Loucy (cell line): ENCODE results near the gene SOAT2.

Experiments
- H2AFZ ChIP-seq: fragments of 200-600 bp; sonication (generic); 2 replicates; pipeline ENCODE4 v1.6.0; 2016; ENCODE audit warnings: antibody characterized with exemption, mild to moderate bottlenecking, low read length, moderate library complexity
- H3F3A ChIP-seq: fragments of 200-600 bp; 2 replicates; pipeline ENCODE4 v1.6.0; 2016; ENCODE audit warnings: antibody characterized with exemption, low read depth, mild to moderate bottlenecking
- H3K27me3 ChIP-seq: fragments of 200-600 bp; sonication (generic); 2 replicates; pipeline ENCODE4 v1.6.1; 2014; ENCODE audit warnings: low read length, mild to moderate bottlenecking; ENCODE audit not compliant: insufficient read depth, poor library complexity, severe bottlenecking
- H3K36me3 ChIP-seq: fragments of 200-600 bp; sonication (generic); 2 replicates; pipeline ENCODE4 v1.6.1; 2016; ENCODE audit warnings: low read length; ENCODE audit not compliant: insufficient read depth
- H3K4me1 ChIP-seq: fragments of 200-600 bp; sonication (generic); 2 replicates; pipeline ENCODE4 v1.5.1; 2014; ENCODE audit warnings: low read length, mild to moderate bottlenecking; ENCODE audit not compliant: insufficient read depth, poor library complexity, severe bottlenecking
- H3K4me2 ChIP-seq: fragments of 200-600 bp; sonication (generic); 2 replicates; pipeline ENCODE4 v1.6.0; 2014; ENCODE audit warnings: antibody characterized with exemption, low read length, low read depth, mild to moderate bottlenecking; ENCODE audit not compliant: poor library complexity, severe bottlenecking
- H3K4me3 ChIP-seq: fragments of 200-600 bp; sonication (generic); 2 replicates; pipeline ENCODE4 v1.5.1; 2014; ENCODE audit warnings: low read length, mild to moderate bottlenecking, mixed read lengths; ENCODE audit not compliant: poor library complexity, severe bottlenecking
- H3K79me2 ChIP-seq: fragments of 200-600 bp; sonication (generic); 2 replicates; pipeline ENCODE4 v1.6.1; 2014; ENCODE audit warnings: low read length; ENCODE audit not compliant: insufficient read depth
- H3K9ac ChIP-seq: fragments of 200-600 bp; sonication (generic); 2 replicates; pipeline ENCODE4 v1.6.0; 2014; ENCODE audit warnings: mild to moderate bottlenecking, low read depth, low read length, moderate library complexity; ENCODE audit not compliant: poor library complexity, severe bottlenecking
- H3K9me2 ChIP-seq: fragments of 200-600 bp; sonication (generic); replicated peaks from 2 replicates; pipeline ENCODE4 v1.6.1; 2016; ENCODE audit warnings: low read depth, low read length, mixed read lengths
- H3K9me3 ChIP-seq: fragments of 200-600 bp; sonication (generic); 2 replicates; pipeline ENCODE4 v1.6.1; 2014; ENCODE audit warnings: mild to moderate bottlenecking, antibody characterized with exemption, low read length, low read depth; ENCODE audit not compliant: insufficient read depth
- H4K20me1 ChIP-seq: fragments of 200-600 bp; sonication (generic); 2 replicates; pipeline ENCODE4 v1.6.0; 2014; ENCODE audit warnings: antibody characterized with exemption, low read length, mild to moderate bottlenecking; ENCODE audit not compliant: insufficient read depth, poor library complexity, severe bottlenecking
- EZH2phosphoT487 ChIP-seq: fragments of 200-600 bp; IDR thresholded peaks from 2 replicates; pipeline ENCODE4 v1.6.1; 2018; ENCODE audit warnings: antibody characterized with exemption, mild to moderate bottlenecking, moderate library complexity, borderline replicate concordance
- TF ChIP-seq, protein P1 (sequence below): fragments of 200-600 bp; sonication (generic); conservative IDR thresholded peaks from 2 replicates; pipeline ENCODE4 v1.5.1; 2014; ENCODE audit warnings: mild to moderate bottlenecking, antibody characterized with exemption, low read length

Gene SOAT2

DNA sequence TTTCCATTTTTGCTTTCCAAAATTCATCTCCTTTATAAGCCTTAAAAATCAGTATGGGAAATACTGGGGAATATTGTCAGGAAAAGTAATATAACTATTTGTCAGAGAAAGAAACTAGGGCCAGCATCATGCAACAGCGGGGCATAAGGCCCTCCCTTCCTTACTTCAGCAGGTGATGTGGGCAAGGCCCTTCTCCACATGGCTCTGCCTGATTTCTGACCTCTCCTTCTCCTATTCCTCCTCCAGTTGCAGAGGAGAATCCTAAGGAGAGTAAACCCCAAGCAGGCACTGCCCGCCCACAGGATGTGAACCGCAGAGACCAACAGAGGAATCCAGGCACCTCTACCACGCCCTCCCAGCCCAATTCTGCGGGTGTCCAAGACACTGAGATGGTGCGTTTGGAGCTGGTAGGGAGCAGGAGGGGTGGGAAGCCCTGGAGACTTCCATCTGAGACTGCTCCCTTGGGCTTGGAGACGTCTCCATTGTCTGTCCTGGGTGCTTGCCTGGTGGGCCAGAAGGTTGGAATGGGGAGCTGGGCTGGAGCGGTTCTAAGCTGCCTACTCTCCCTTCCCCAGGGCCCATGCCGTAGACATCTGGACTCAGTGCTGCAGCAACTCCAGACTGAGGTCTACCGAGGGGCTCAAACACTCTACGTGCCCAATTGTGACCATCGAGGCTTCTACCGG, 2.7 kb upstream of the SOAT2 start:
- Histone ChIP-seq H4K20me1 (no peaks in the 10 kb centered on the region), H3F3A (no peaks in the 10 kb centered on the region; the same call in 1 of the 2 replicates), H3K4me3 (no peak overlapping the region), H3K36me3 (no peaks in the 10 kb centered on the region), H3K9me2 (no peaks in the 10 kb centered on the region), H3K4me2 (no peak overlapping the region), H3K79me2 (no peaks in the 10 kb centered on the region), H3K9ac (no peak overlapping the region), H3K9me3 (no peaks in the 10 kb centered on the region), H2AFZ (no peak overlapping the region), H3K4me1 (peaks cover 53% of the 10 kb centered on the region), H3K27me3 (no peaks in the 10 kb centered on the region)
- no peak for TF ChIP-seq EZH2phosphoT487
- TF ChIP-seq, protein P1, sequence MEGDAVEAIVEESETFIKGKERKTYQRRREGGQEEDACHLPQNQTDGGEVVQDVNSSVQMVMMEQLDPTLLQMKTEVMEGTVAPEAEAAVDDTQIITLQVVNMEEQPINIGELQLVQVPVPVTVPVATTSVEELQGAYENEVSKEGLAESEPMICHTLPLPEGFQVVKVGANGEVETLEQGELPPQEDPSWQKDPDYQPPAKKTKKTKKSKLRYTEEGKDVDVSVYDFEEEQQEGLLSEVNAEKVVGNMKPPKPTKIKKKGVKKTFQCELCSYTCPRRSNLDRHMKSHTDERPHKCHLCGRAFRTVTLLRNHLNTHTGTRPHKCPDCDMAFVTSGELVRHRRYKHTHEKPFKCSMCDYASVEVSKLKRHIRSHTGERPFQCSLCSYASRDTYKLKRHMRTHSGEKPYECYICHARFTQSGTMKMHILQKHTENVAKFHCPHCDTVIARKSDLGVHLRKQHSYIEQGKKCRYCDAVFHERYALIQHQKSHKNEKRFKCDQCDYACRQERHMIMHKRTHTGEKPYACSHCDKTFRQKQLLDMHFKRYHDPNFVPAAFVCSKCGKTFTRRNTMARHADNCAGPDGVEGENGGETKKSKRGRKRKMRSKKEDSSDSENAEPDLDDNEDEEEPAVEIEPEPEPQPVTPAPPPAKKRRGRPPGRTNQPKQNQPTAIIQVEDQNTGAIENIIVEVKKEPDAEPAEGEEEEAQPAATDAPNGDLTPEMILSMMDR, result no peak

DNA sequence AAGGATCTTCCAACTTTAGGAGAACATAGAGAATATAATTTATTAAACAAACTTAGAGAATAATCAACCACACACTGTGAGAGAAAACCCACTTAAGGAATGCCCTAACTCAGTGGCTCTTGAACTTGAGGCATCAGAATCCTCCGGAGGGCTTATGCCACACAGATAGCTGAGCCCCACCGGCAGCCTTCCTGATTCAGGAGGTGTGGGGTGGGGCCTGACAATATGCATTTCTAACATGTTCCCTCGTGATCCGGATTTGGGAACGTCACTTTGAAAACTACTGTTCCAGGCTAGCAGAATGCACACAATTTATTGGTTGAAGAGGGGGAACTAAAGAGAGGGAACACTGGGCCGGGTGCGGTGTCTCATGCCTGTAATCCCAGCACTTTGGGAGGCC, 2.0 kb upstream of the SOAT2 start:
- H3K9me2 ChIP-seq, result no peaks in the 10 kb centered on the region
- H3K79me2 ChIP-seq, result no peaks in the 10 kb centered on the region
- H3K9ac ChIP-seq, result no peak overlapping the region
- no peak overlapping the region for H3K4me2 ChIP-seq
- no peaks in the 10 kb centered on the region; the same call in 1 of the 2 replicates for H3F3A ChIP-seq
- H4K20me1 ChIP-seq, result no peaks in the 10 kb centered on the region
- H3K4me3 ChIP-seq, result no peak overlapping the region
- H3K4me1 ChIP-seq, result peaks cover 53% of the 10 kb centered on the region
- TF ChIP-seq EZH2phosphoT487, result no peak
- TF ChIP-seq, protein P1, result no peak
- no peaks in the 10 kb centered on the region for H3K36me3 ChIP-seq
- no peaks in the 10 kb centered on the region for H3K9me3 ChIP-seq
- H3K27me3 ChIP-seq, result no peaks in the 10 kb centered on the region
- H2AFZ ChIP-seq, result no peak overlapping the region

- TF ChIP-seq, protein P1, result no peak
- TF ChIP-seq EZH2phosphoT487, result no peak
- Histone ChIP-seq H3K9ac (peak overlapping the region; percentile 37), H3K4me2 (peak overlapping the region; percentile 59), H4K20me1 (no peaks in the 10 kb centered on the region), H3K9me2 (no peaks in the 10 kb centered on the region), H3K36me3 (no peaks in the 10 kb centered on the region), H3K4me1 (peaks cover 50% of the 10 kb centered on the region), H3F3A (no peaks in the 10 kb centered on the region; the same call in 1 of the 2 replicates), H3K27me3 (no peaks in the 10 kb centered on the region), H2AFZ (peak overlapping the region; percentile 66; the same call in 1 of the 2 replicates), H3K4me3 (peak overlapping the region; percentile 14), H3K79me2 (no peaks in the 10 kb centered on the region), H3K9me3 (no peaks in the 10 kb centered on the region)
Observed at GRCh38 chr12:53101931-53102781, 1.1 kb upstream of the SOAT2 start.
